H1 (cell line): ENCODE measurements around the gene TMEM30A. TPM values are rescaled to one million over a fixed set of nuclear protein-coding genes. Genes with fewer than 3 reads are reported as not detected.

Source experiments
- CTCF ChIA-PET: fragments of 300-600 bp; sonication (Branson Sonifier 250); formaldehyde crosslinking; loops from one replicate; lab custom pipeline; 2021; ENCODE audit not compliant: partially characterized antibody; lab: Charles Lee
- POLR2A ChIA-PET: fragments of 300-600 bp; sonication (Branson Sonifier 250); formaldehyde crosslinking; loops from one replicate; lab custom pipeline; 2021; ENCODE audit warnings: inconsistent platforms; ENCODE audit not compliant: partially characterized antibody; lab: Charles Lee
- DNase-seq, 2 experiments: peaks; one replicate each; pipeline versions ENCODE4 v3.0.0 to v3.0.0-alpha.2; 2010 to 2022; ENCODE audit warnings: low spot score in 2 of 2, low read depth in 1 of 2, mixed read lengths in 1 of 2
- FAIRE-seq: peaks from 2 replicates; lab custom pipeline; 2011; peaks lifted over from hg19 to GRCh38; lab: Jason Lieb, UNC
- H2AFZ ChIP-seq: 2 replicates; pipeline ENCODE4 v1.8.1; 2012; ENCODE audit warnings: low read length, inconsistent platforms
- H2AK5ac ChIP-seq: 2 replicates; pipeline ENCODE4 v1.6.1; 2013; ENCODE audit warnings: low read depth, low read length
- H2BK120ac ChIP-seq: replicated peaks from 2 replicates; pipeline ENCODE3; 2013; ENCODE audit warnings: low read depth, low read length, inconsistent platforms
- H2BK12ac ChIP-seq: 2 replicates; pipeline ENCODE4 v1.6.1; 2013; ENCODE audit warnings: low read depth, low read length
- H2BK15ac ChIP-seq: 2 replicates; pipeline ENCODE4 v1.6.1; 2013; ENCODE audit warnings: low read length
- H2BK20ac ChIP-seq: 2 replicates; pipeline ENCODE4 v1.6.1; 2013; ENCODE audit warnings: low read length
- H2BK5ac ChIP-seq: 2 replicates; pipeline ENCODE4 v1.6.1; 2013; ENCODE audit warnings: low read depth, low read length
- H3K14ac ChIP-seq: 2 replicates; pipeline ENCODE4 v1.6.1; 2013; ENCODE audit warnings: inconsistent platforms; ENCODE audit not compliant: insufficient read length
- H3K18ac ChIP-seq: 2 replicates; pipeline ENCODE4 v1.6.1; 2013; ENCODE audit warnings: low read length; ENCODE audit errors: extremely low read depth
- H3K23ac ChIP-seq: 2 replicates; pipeline ENCODE4 v1.6.1; 2013; ENCODE audit warnings: inconsistent platforms; ENCODE audit not compliant: insufficient read length
- H3K23me2 ChIP-seq: 2 replicates; pipeline ENCODE4 v1.6.1; 2013; ENCODE audit warnings: low read depth, low read length
- H3K27ac ChIP-seq: 2 replicates; pipeline ENCODE4 v1.6.1; 2011; ENCODE audit warnings: low read depth, low read length, inconsistent platforms
- H3K27me3 ChIP-seq, 4 experiments: replicated peaks in 1 of 4; 1 replicate in 1 of 4; 2 replicates in 3 of 4; pipeline versions ENCODE4 v1.6.1 to v1.8.1; 2011 to 2013; ENCODE audit warnings: low read length in 3 of 4, mild to moderate bottlenecking in 3 of 4, inconsistent platforms in 2 of 4, mixed read lengths in 2 of 4, moderate library complexity in 1 of 4; ENCODE audit not compliant: control insufficient read depth in 3 of 4, insufficient read depth in 3 of 4; ENCODE audit errors: extremely low read depth in 1 of 4
- H3K36me3 ChIP-seq, 4 experiments: 2 replicates each; pipeline versions ENCODE4 v1.6.1 to v1.8.1; 2011 to 2013; ENCODE audit warnings: mild to moderate bottlenecking in 4 of 4, low read length in 3 of 4, moderate library complexity in 2 of 4, control low read depth in 1 of 4, inconsistent platforms in 1 of 4; ENCODE audit not compliant: insufficient read depth in 4 of 4, control insufficient read depth in 2 of 4
- H3K4ac ChIP-seq: replicated peaks from 2 replicates; pipeline ENCODE3; 2013; ENCODE audit warnings: low read length, low read depth, mixed read lengths, inconsistent platforms; ENCODE audit not compliant: insufficient read length
- H3K4me1 ChIP-seq, 4 experiments: replicated peaks in 1 of 4; 1 replicate in 1 of 4; 2 replicates in 3 of 4; pipeline versions ENCODE4 v1.6.1 to v1.8.1; 2011 to 2013; ENCODE audit warnings: low read length in 3 of 4, inconsistent platforms in 2 of 4, mixed read lengths in 1 of 4; ENCODE audit not compliant: insufficient read depth in 4 of 4, control insufficient read depth in 3 of 4
- H3K4me2 ChIP-seq, 2 experiments: 2 replicates each; pipeline versions ENCODE4 v1.6.1 to v1.8.1; 2011 to 2013; ENCODE audit warnings: low read depth in 2 of 2, low read length in 2 of 2, control low read depth in 1 of 2, inconsistent platforms in 1 of 2, mild to moderate bottlenecking in 1 of 2; ENCODE audit not compliant: insufficient read depth in 1 of 2
- H3K4me3 ChIP-seq, 4 experiments: fragments of 200-600, 300-600 bp in 1 of 4; sonication (generic), shearing (Covaris generic), sonication (Bioruptor Twin) in 1 of 4; 2 replicates each; pipeline versions ENCODE4 v1.5.1 to v1.8.1; 2011 to 2016; ENCODE audit warnings: low read length in 4 of 4, low read depth in 3 of 4, control low read depth in 2 of 4, inconsistent platforms in 2 of 4, mild to moderate bottlenecking in 2 of 4, mixed read lengths in 1 of 4, moderate library complexity in 1 of 4; ENCODE audit not compliant: insufficient read depth in 2 of 4; ENCODE audit errors: extremely low read depth in 1 of 4
- H3K56ac ChIP-seq: replicated peaks from 2 replicates; pipeline ENCODE3; 2013; ENCODE audit warnings: low read depth, mild to moderate bottlenecking, mixed read lengths, low read length, inconsistent platforms; ENCODE audit not compliant: insufficient read length
- H3K79me1 ChIP-seq: 2 replicates; pipeline ENCODE4 v1.6.1; 2013; ENCODE audit warnings: low read depth, low read length, control low read depth
- H3K79me2 ChIP-seq, 2 experiments: 2 replicates each; pipeline versions ENCODE4 v1.6.1 to v1.8.1; 2012 to 2013; ENCODE audit warnings: low read length in 2 of 2, mild to moderate bottlenecking in 2 of 2, inconsistent platforms in 1 of 2; ENCODE audit not compliant: insufficient read depth in 2 of 2, control insufficient read depth in 1 of 2
- H3K9ac ChIP-seq, 4 experiments: replicated peaks in 1 of 4; 1 replicate in 1 of 4; 2 replicates in 3 of 4; pipeline versions ENCODE4 v1.6.1 to v1.8.1; 2011 to 2013; ENCODE audit warnings: low read depth in 3 of 4, low read length in 3 of 4, control low read depth in 2 of 4, mild to moderate bottlenecking in 2 of 4, moderate library complexity in 2 of 4, inconsistent platforms in 1 of 4; ENCODE audit errors: extremely low read depth in 1 of 4
- H3K9me3 ChIP-seq, 2 experiments: 2 replicates each; pipeline versions ENCODE4 v1.6.1 to v1.8.1; 2012 to 2013; ENCODE audit warnings: mild to moderate bottlenecking in 2 of 2, moderate library complexity in 2 of 2, control low read depth in 1 of 2, inconsistent platforms in 1 of 2, low read depth in 1 of 2, low read length in 1 of 2, mixed read lengths in 1 of 2; ENCODE audit not compliant: insufficient read depth in 2 of 2
- H4K20me1 ChIP-seq, 2 experiments: replicated peaks in 1 of 2; 2 replicates each; pipeline versions ENCODE3 to v1.8.1; 2011 to 2013; ENCODE audit warnings: inconsistent platforms in 2 of 2, low read length in 2 of 2, mild to moderate bottlenecking in 1 of 2; ENCODE audit not compliant: insufficient read depth in 2 of 2, control insufficient read depth in 1 of 2
- H4K5ac ChIP-seq: 2 replicates; pipeline ENCODE4 v1.6.1; 2013; ENCODE audit warnings: low read length, low read depth, mixed read lengths, inconsistent platforms; ENCODE audit not compliant: insufficient read length
- H4K8ac ChIP-seq: 2 replicates; pipeline ENCODE4 v1.8.0; 2013; ENCODE audit warnings: mild to moderate bottlenecking, moderate library complexity, low read length, inconsistent platforms; ENCODE audit not compliant: insufficient read depth; ENCODE audit errors: extremely low read depth
- H4K91ac ChIP-seq: replicated peaks from 2 replicates; pipeline ENCODE3; 2013; ENCODE audit warnings: low read length, mixed read lengths, inconsistent platforms; ENCODE audit not compliant: insufficient read length
- ATF3 ChIP-seq: IDR thresholded peaks from 2 replicates; pipeline ENCODE4 v1.6.1; 2011; ENCODE audit warnings: low read depth, mild to moderate bottlenecking, low read length; ENCODE audit not compliant: insufficient read depth
- EGR1 ChIP-seq: IDR thresholded peaks from 2 replicates; pipeline ENCODE4 v1.6.1; 2011; ENCODE audit warnings: low read depth, low read length, borderline replicate concordance
- EZH2 ChIP-seq: fragments of 200-600 bp; sonication (generic); IDR thresholded peaks from 2 replicates; pipeline ENCODE4 v1.7.1; 2012; ENCODE audit warnings: low read depth, mild to moderate bottlenecking, moderate library complexity, low read length, inconsistent platforms; ENCODE audit not compliant: severe bottlenecking
- GABPA ChIP-seq: IDR thresholded peaks from 2 replicates; pipeline ENCODE4 v1.6.1; 2011; ENCODE audit warnings: mild to moderate bottlenecking, low read length, moderate library complexity, borderline replicate concordance; ENCODE audit not compliant: insufficient read depth
- KDM1A ChIP-seq: fragments of 200-600, 300-600 bp; sonication (generic); IDR thresholded peaks from 2 replicates; pipeline ENCODE4 v1.7.1; 2016; ENCODE audit warnings: mild to moderate bottlenecking, low read length, borderline replicate concordance
- PHF8 ChIP-seq: fragments of 200-600 bp; sonication (generic); conservative IDR thresholded peaks from 2 replicates; pipeline ENCODE4 v1.7.1; 2012; ENCODE audit warnings: low read depth, mild to moderate bottlenecking, inconsistent platforms, low read length, moderate library complexity
- RNF2 ChIP-seq: fragments of 200-900, 300-1000 bp; sonication (generic); IDR thresholded peaks from 2 replicates; pipeline ENCODE4 v1.7.1; 2016; ENCODE audit warnings: borderline replicate concordance, low read depth, mild to moderate bottlenecking, antibody characterized with exemption, low read length; ENCODE audit not compliant: poor library complexity, severe bottlenecking; ENCODE audit errors: missing control alignments
- SIN3A ChIP-seq, 2 experiments: IDR thresholded peaks in 1 of 2; conservative IDR thresholded peaks in 1 of 2; 2 replicates each; pipeline ENCODE4 v1.6.1; 2011 to 2012; ENCODE audit warnings: low read length in 2 of 2, improper control_type of control experiment in 1 of 2, low read depth in 1 of 2, mild to moderate bottlenecking in 1 of 2
- SP1 ChIP-seq: IDR thresholded peaks from 2 replicates; pipeline ENCODE4 v1.6.1; 2011; ENCODE audit warnings: low read depth, low read length
- TBP ChIP-seq: IDR thresholded peaks from 2 replicates; pipeline ENCODE4 v1.6.1; 2011; ENCODE audit warnings: low read depth, low read length, improper control_type of control experiment
- WGBS, 2 experiments: shearing (Covaris generic) in 1 of 2; methylation state at CpG; one replicate each; pipeline versions ENCODE4 v1.1.6 to v1.1.7; 2013 to 2015; ENCODE audit warnings: low lambda C conversion rate in 2 of 2, mixed read lengths in 2 of 2, inconsistent platforms in 1 of 2, low coverage in 1 of 2, missing lambda C conversion rate in 1 of 2; ENCODE audit not compliant: insufficient replicate concordance in 2 of 2, insufficient coverage in 1 of 2, insufficient read length in 1 of 2; ENCODE audit errors: extremely low coverage in 1 of 2, missing lambda C conversion rate in 1 of 2; 5-methylcytosine and 5-hydroxymethylcytosine counted together
- polyA plus RNA-seq, 7 experiments: library from polyadenylated mRNA; depleted of rRNA in 3 of 7; stranded (reverse) in 5 of 7; unstranded in 2 of 7; fragments of >200 nt in 5 of 7; fragments of 200-250 nt in 2 of 7; gene quantifications; 1 replicate in 5 of 7; 2 replicates in 1 of 7; 4 replicates in 1 of 7; pipeline versions ENCODE4 v1.2.1 to v1.2.3, GENCODE V29; 2011 to 2013; ENCODE audit warnings: missing spikeins in 2 of 7, mixed read lengths in 2 of 7
- total RNA-seq: library from RNA; stranded (reverse); fragmentation: NEBNext Ultra II Directional; extraction: Animal tissue kit (Norgen Biotek cat#: 25700); gene quantifications from 2 replicates; pipeline ENCODE4 v1.2.1, GENCODE V29; 2021

The TMEM30A gene
- total and polyA plus RNA-seq, 2 of the 8 experiments (the other 6 are each of a cell fraction or from before 2014, with no cell fraction given): 10.5 to 71.0 TPM

GRCh38 chr6:75307364-75308004 is 22.9 kb upstream of the TMEM30A start:
- no peak overlapping the region for H4K91ac ChIP-seq
- H3K4ac ChIP-seq: no peak overlapping the region
- H2BK5ac ChIP-seq: no peak overlapping the region
- H3K23ac ChIP-seq: no peak overlapping the region
- no peak overlapping the region for H2BK20ac ChIP-seq
- no peaks in the 10 kb centered on the region for H3K79me1 ChIP-seq
- H3K4me1 ChIP-seq: peaks cover 2 to 7% (median 5%) of the 10 kb centered on the region in 4 experiments; a peak in 4 of 7 replicates
- H3K9me3 ChIP-seq: no peaks in the 10 kb centered on the region
- no peak overlapping the region for H4K5ac ChIP-seq
- no peak overlapping the region for H2BK12ac ChIP-seq
- H3K79me2 ChIP-seq: no peaks in the 10 kb centered on the region
- ChIA-PET CTCF (interaction anchor here (1.1 to 1.4 kb wide), 4 partner anchors 37 to 52 kb away, joined by 3 to 5 read pairs (median 3); no protein-coding TSS in a partner anchor), POLR2A (no interaction called here)
- no peak for DNase-seq
- no peak overlapping the region for H3K4me3 ChIP-seq
- H3K23me2 ChIP-seq: no peaks in the 10 kb centered on the region; the same call in 1 of the 2 replicates
- H3K18ac ChIP-seq: no peak overlapping the region
- no peak overlapping the region for H2BK15ac ChIP-seq
- no peak overlapping the region for H2AK5ac ChIP-seq
- FAIRE-seq: no peak
- 89% methylated on average over 2 of the region's 2 CpGs; no CpG with 5 or more reads in 1 of the 2 experiments for WGBS, 2 experiments
- no peaks in the 10 kb centered on the region for H3K36me3 ChIP-seq
- H3K14ac ChIP-seq: no peak overlapping the region
- no peak overlapping the region for H3K4me2 ChIP-seq
- no peak overlapping the region for H2BK120ac ChIP-seq
- H2AFZ ChIP-seq: no peak overlapping the region
- H3K27me3 ChIP-seq: no peaks in the 10 kb centered on the region
- H3K27ac ChIP-seq: no peak overlapping the region
- H4K8ac ChIP-seq: no peak overlapping the region
- no peak overlapping the region for H3K9ac ChIP-seq
- H3K56ac ChIP-seq: no peak overlapping the region
- no peaks in the 10 kb centered on the region for H4K20me1 ChIP-seq
- no peak for TF ChIP-seq GABPA
- TF ChIP-seq ATF3: no peak
- no peak for TF ChIP-seq SIN3A (conservative IDR thresholded peaks at IDR 0.05 in 1 of 2, IDR thresholded peaks at IDR 0.05 in 1 of 2; ENCODE audit: low read depth in 1 of 2, low read length in 2 of 2)
- TF ChIP-seq TBP: no peak
- TF ChIP-seq PHF8: no peak
- no peak for TF ChIP-seq KDM1A
- TF ChIP-seq RNF2: no peak
- no peak for TF ChIP-seq EZH2
- no peak for TF ChIP-seq SP1
- TF ChIP-seq EGR1: no peak
